WTC11 (cell line): ENCODE measurements around the gene THSD8. TPM values are rescaled to one million over a fixed set of nuclear protein-coding genes. Genes with fewer than 3 reads are reported as not detected.

ENCODE experiments used
- ATAC-seq: fragments of 200-7000 bp; cut with Tn5 transposase; 2 replicates; pipeline ENCODE4 v1.10.0; 2021; ENCODE audit warnings: mild to moderate bottlenecking, moderate library complexity
- CTCF ChIA-PET: fragments of 300-600 bp; sonication (Branson Sonifier 250); formaldehyde crosslinking; loops from one replicate; lab custom pipeline; 2021; ENCODE audit warnings: antibody characterized with exemption; lab: Charles Lee
- POLR2A ChIA-PET: fragments of 350-600 bp; sonication (Branson Sonifier 250); formaldehyde crosslinking; loops from one replicate; lab custom pipeline; 2021; ENCODE audit warnings: antibody characterized with exemption; lab: Charles Lee
- DNase-seq: peaks from one replicate; pipeline ENCODE4 v3.0.0; 2021; ENCODE audit warnings: low spot score
- H3K27ac Mint-ChIP-seq: 2 replicates; pipeline ENCODE4 v1.8.0; 2021; ENCODE audit warnings: mixed read lengths
- H3K27me3 Mint-ChIP-seq: 2 replicates; pipeline ENCODE4 v1.8.0; 2021; ENCODE audit warnings: low read depth, mild to moderate bottlenecking, moderate library complexity, mixed read lengths
- H3K36me3 Mint-ChIP-seq: 2 replicates; pipeline ENCODE4 v1.8.0; 2021; ENCODE audit warnings: mixed read lengths
- H3K4me1 Mint-ChIP-seq: 2 replicates; pipeline ENCODE4 v1.8.0; 2022; ENCODE audit warnings: mixed read lengths
- H3K4me3 Mint-ChIP-seq: 2 replicates; pipeline ENCODE4 v1.8.0; 2021; ENCODE audit warnings: mild to moderate bottlenecking, moderate library complexity, mixed read lengths
- H3K9me3 Mint-ChIP-seq: 2 replicates; pipeline ENCODE4 v1.8.0; 2021; ENCODE audit warnings: mixed read lengths
- CREM ChIP-seq: sonication (generic); formaldehyde crosslinking; IDR thresholded peaks from 2 replicates; pipeline ENCODE4 v1.8.1; 2022; ENCODE audit warnings: mild to moderate bottlenecking, missing genetic modification reagents, moderate library complexity
- ERG ChIP-seq: fragments of 250-450 bp; sonication (Bioruptor Pico); IDR thresholded peaks from 2 replicates; pipeline ENCODE4 v1.8.0; 2021; ENCODE audit warnings: mild to moderate bottlenecking
- ETV6 ChIP-seq: sonication (generic); formaldehyde crosslinking; IDR thresholded peaks from 2 replicates; pipeline ENCODE4 v1.8.1; 2022; ENCODE audit warnings: mild to moderate bottlenecking, missing genetic modification reagents
- FOXK1 ChIP-seq: sonication (generic); formaldehyde crosslinking; IDR thresholded peaks from 2 replicates; pipeline ENCODE4 v1.8.0; 2022; ENCODE audit warnings: mild to moderate bottlenecking, moderate library complexity, missing genetic modification reagents
- FOXP4 ChIP-seq: sonication (generic); formaldehyde crosslinking; IDR thresholded peaks from 2 replicates; pipeline ENCODE4 v1.8.0; 2022; ENCODE audit warnings: mild to moderate bottlenecking, missing genetic modification reagents
- GRHL2 ChIP-seq: fragments of 250-450 bp; sonication (Bioruptor Pico); IDR thresholded peaks from 2 replicates; pipeline ENCODE4 v1.8.0; 2022; ENCODE audit warnings: mild to moderate bottlenecking, moderate library complexity; ENCODE audit not compliant: insufficient replicate concordance, severe bottlenecking
- PRDM15 ChIP-seq: sonication (generic); formaldehyde crosslinking; IDR thresholded peaks from 2 replicates; pipeline ENCODE4 v1.8.0; 2022; ENCODE audit warnings: missing genetic modification reagents
- RORB ChIP-seq: fragments of 250-450 bp; sonication (Bioruptor Pico); IDR thresholded peaks from 2 replicates; pipeline ENCODE4 v1.9.0; 2021; ENCODE audit warnings: mild to moderate bottlenecking
- SMAD4 ChIP-seq: sonication (generic); formaldehyde crosslinking; IDR thresholded peaks from 2 replicates; pipeline ENCODE4 v1.8.0; 2022; ENCODE audit warnings: mild to moderate bottlenecking, missing genetic modification reagents
- TEAD1 ChIP-seq: sonication (generic); formaldehyde crosslinking; IDR thresholded peaks from 2 replicates; pipeline ENCODE4 v1.8.0; 2022; ENCODE audit warnings: mild to moderate bottlenecking, missing genetic modification reagents
- ZBTB43 ChIP-seq: sonication (generic); formaldehyde crosslinking; IDR thresholded peaks from 2 replicates; pipeline ENCODE4 v1.8.1; 2023; ENCODE audit warnings: mild to moderate bottlenecking, missing genetic modification reagents
- ZNF281 ChIP-seq: sonication (generic); formaldehyde crosslinking; IDR thresholded peaks from 2 replicates; pipeline ENCODE4 v1.8.0; 2023; ENCODE audit warnings: mild to moderate bottlenecking, missing genetic modification reagents
- ZNF416 ChIP-seq: fragments of 250-450 bp; sonication (Bioruptor Pico); IDR thresholded peaks from 2 replicates; pipeline ENCODE4 v1.9.0; 2021; ENCODE audit warnings: mild to moderate bottlenecking, inconsistent platforms
- ZNF512 ChIP-seq: sonication (generic); formaldehyde crosslinking; IDR thresholded peaks from 2 replicates; pipeline ENCODE4 v1.8.1; 2022; ENCODE audit warnings: missing genetic modification reagents, borderline replicate concordance
- ZNF671 ChIP-seq: fragments of 250-450 bp; sonication (Bioruptor Pico); IDR thresholded peaks from 2 replicates; pipeline ENCODE4 v1.8.0; 2021; ENCODE audit warnings: mild to moderate bottlenecking
- total RNA-seq: library from RNA; stranded (reverse); gene quantifications from 3 replicates; pipeline ENCODE4 v1.2.3, GENCODE V29; 2021

Gene THSD8
- total RNA-seq, 1 experiment from 2014 or later = 30.1 TPM

GRCh38 chr19:12777217-12778016 is 24.5 kb upstream of the THSD8 start (continued):
- TF ChIP-seq FOXK1 (CRISPR knock-in tag) (0 out of 2 replicates have a peak, but pooled peaks have one; percentile 29), ERG (CRISPR knock-in tag) (no peak), ZBTB43 (no peak), ZNF512 (CRISPR knock-in tag) (no peak), GRHL2 (CRISPR knock-in tag) (no peak), PRDM15 (CRISPR knock-in tag) (peak; percentile 72), SMAD4 (CRISPR knock-in tag) (no peak), ZNF671 (CRISPR knock-in tag) (no peak), RORB (CRISPR knock-in tag) (no peak), FOXP4 (no peak), TEAD1 (CRISPR knock-in tag) (0 out of 2 replicates have a peak, but pooled peaks have one; percentile 15), CREM (CRISPR knock-in tag) (peak; percentile 51; the same call in 1 of the 2 replicates)

- ChIA-PET POLR2A (interaction anchor here (1.0 to 3.0 kb wide), 7 partner anchors 9 to 103 kb away, joined by 3 to 29 read pairs (median 5); partner anchors contain the start of genes DNASE2, JUNB and RNASEH2A), CTCF (interaction anchor here (0.6 to 7.7 kb wide), 26 partner anchors 8 to 113 kb away, joined by 3 to 136 read pairs (median 8); partner anchors contain the start of genes GCDH, GET3, JUNB and RNASEH2A)
- peak; percentile 53 for DNase-seq
- peak; percentile 2 for ATAC-seq
- Mint-ChIP-seq H3K27me3 (no peaks in the 10 kb centered on the region; the same call in 1 of the 2 replicates), H3K4me1 (peaks cover 21% of the 10 kb centered on the region), H3K27ac (peak overlapping the region; percentile 88), H3K36me3 (peaks cover 9% of the 10 kb centered on the region), H3K9me3 (no peaks in the 10 kb centered on the region), H3K4me3 (peak overlapping the region; percentile 79)
- TF ChIP-seq ETV6 (CRISPR knock-in tag) (no peak), PRDM15 (CRISPR knock-in tag) (0 out of 2 replicates have a peak, but pooled peaks have one; percentile 27), ZNF281 (CRISPR knock-in tag) (peak; percentile 50; the same call in 1 of the 2 replicates), ZNF416 (CRISPR knock-in tag) (no peak), FOXK1 (CRISPR knock-in tag) (0 out of 2 replicates have a peak, but pooled peaks have one; percentile 35)
Observed at GRCh38 chr19:12778017-12778904, 23.6 kb upstream of the THSD8 start.
